Embryonic facial prominence (tissue), 1 donor: ENCODE data around the gene DDX55.

ENCODE experiments used
- DNase-seq: peaks from one replicate; pipeline ENCODE4 v3.0.0-alpha.2; 2016; ENCODE audit errors: extremely low spot score

DDX55 gene

DNA sequence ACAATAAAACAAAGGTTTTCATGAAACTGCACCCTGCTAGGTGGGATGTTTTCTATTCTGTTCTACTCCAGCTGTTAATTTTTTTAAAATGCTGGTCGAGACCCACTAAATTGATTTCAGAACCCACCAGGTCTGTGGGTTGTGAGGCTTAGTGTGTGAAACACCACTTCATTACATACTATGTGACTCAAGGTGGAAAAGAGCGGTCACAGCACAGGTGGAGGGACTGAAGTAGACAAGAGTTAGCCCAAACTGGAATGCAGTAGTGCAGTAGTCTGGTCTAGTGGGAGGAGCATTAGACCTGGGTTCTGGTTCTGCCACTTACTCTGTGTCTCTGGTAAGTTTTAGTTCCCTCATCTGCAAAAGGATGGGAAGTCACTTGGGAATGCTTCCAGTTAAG, 12.2 kb downstream of the DDX55 start:
- DNase-seq, result no peak

DNA sequence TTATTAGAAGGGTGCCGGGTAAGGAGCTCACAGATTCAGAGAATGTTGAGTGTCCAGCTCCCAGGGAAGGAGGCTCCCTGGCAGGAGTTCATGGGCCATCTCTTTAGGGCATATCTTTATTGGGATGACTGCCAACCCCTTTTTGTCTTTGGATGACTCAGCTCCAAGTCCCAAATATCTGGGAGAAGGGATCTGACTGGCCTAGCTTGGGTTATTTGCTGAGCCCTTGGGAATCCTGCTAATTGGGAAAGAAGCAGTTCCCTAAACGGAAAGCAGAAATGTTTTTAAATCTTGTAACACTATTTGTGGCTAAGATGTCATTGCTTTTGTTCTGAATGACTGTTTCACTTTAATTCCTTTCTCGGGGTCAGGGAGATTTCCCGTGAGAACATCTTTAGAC, 12.6 kb downstream of the DDX55 start:
- DNase-seq, result no peak

DNA sequence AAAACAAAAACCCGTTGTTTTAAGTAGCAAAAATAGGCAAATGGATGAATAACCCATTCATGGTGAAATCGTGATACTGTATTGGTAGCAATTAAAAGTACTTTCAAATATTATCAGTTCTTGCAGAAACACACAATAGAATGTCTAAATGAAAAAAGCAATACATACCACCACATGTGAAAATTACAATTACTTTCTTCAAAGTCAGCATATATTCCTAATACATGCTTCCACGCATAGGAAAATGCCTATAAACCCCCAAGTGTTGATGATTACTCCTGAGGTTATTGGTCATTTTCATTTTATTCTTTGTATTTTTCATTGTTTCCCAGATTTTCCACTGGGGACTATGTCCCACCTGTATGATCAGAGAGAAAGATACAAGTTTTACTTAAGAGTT, 15.2 kb downstream of the DDX55 start:
- DNase-seq, result no peak

DNA sequence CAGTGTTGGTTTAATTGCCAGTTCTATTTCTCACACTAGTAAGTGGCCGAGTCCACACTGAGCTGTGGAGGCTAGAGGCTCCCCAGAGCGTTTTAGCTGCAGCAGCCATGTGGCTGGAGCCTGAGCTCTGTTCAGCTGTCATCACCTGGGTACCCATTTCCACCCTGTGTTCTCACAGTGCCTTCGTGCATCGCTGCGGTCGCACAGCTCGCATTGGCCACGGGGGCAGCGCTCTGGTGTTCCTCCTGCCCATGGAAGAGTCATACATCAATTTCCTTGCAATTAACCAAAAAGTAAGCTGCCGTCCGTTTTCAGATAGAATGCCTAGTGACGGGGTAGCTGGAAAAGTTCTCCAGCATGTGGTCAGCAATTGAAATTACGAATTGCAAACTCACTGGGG, 15.7 kb downstream of the DDX55 start:
- no peak for DNase-seq

DNA sequence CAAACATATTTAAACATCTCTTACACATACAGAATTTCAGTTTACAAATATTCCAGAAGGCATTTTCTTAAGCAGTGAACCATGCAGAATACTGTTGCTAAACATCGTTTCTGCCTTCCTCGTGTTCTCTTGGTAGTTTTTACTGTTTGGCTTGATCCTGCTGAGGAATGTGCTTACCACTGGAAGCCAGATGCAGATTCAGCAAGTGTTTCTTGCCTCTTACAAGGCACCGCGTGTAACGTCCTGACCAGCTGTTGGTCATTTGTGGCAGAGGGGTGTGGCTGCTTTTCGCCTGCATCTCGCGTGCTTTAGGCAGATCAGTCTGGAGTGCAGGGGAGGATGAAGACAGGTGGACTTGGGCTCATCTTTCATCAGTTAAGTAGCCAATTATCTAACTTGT, 19.2 kb downstream of the DDX55 start:
- no peak for DNase-seq

DNA sequence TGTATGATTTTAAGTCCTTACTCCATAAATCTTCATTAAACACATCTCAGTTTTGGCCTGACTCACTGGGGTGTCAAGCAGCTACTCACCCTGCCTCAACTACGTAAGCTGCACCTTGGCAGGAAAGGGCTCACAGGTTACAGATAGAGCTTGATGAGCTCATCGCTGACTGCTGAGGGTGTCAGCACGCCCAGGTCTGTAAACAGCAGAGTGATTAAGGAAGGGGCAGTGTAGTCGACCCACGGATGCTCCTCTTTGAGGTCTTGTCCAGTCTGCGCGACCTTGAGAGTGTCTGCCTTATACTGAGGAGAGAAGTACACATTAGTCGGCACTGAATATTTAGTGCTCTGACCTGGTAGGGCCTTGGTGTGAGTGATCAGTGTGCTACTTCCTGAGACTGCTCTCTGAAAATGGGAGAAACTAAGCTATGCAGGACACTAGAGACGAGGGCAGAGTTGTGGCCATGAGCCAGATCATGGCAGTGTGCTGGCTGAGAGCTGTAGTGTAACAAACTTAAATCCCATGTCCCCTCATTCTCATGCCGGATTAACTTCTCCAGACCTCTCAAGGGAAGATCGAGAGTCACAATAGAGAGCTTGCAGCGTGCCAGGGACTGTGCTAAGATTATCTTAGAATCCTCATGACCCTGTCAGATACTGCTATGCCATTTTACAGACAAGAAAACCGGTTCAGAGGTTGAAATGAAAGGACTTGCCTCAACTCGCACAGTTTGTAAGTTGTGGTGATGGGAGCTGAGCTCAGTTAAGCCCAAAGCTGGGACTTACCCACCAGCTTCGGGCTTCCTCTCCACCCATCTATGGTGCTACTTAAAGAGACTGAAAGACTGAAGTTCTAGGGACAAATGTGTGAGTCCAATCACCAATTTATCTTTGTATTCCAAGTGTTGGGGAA, 20.0 kb downstream of the DDX55 start:
- DNase-seq, result no peak

DNA sequence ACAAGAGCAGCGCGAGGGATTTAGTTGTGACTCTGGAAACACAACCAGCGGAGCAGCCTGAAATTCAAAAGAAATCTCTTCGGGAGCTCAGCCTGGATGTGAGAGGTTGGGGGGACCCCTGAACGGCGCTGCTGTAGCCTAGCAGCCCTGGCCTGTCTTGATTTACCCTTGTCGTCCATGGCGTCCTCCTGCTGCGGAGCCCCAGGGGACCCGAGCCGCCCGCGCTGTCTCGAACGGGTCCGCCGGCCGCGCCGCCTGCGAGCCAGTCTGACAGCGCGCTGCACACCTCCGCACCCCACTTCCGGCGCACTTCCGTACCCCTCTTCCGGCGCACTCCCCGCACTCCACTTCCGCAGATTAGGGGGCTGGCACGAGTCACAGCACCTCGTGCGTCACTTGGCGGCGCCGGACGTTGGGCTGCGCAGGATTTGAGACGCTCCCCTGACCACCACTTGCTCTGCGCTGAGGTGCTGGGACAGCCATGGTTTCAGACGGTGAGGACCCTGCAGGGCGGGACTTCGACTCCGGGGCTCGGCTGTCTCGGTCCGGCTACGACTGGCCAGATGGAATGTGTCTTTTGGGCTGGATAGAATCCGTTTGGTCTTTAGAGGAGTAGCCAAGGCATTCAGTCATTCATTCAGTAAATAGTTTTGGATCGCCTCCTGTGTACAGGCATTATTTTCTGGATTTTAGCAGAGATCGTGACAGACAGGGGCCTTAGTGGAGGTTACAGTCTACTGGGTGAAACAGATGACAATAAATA, 31.7 kb downstream of the DDX55 start, which contains the start of the genes EIF2B1 and GTF2H3:
Gene EIF2B1 (minus strand): TSS at position 308 of the 763 bp plus-strand sequence. CDS start 129 bp downstream, at position 179.
Gene GTF2H3 (plus strand): TSS at position 451 of the 763 bp plus-strand sequence. CDS start 31 bp downstream, at position 482.
- peak; percentile 95 for DNase-seq

DNA sequence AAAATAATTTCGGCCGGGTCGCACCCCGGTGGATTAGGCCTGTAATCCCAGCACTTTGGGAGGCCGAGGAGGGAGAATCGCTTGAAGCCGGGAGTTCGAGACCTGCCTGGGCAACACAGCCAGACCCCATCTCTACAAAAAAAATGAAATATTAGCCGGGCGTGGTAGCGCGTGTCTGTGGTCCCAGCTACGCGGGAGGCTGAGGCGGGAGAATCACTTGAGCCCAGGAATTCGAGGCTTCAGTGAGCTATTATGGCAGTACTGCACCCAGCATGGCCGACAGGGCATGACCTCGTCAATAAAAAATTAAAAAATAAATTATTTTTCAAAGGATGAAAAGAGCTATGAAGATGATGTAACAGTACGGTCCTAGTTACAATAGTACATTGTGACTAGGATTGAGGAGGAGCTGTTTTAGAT, 32.3 kb downstream of the DDX55 start:
- no peak for DNase-seq

DNA sequence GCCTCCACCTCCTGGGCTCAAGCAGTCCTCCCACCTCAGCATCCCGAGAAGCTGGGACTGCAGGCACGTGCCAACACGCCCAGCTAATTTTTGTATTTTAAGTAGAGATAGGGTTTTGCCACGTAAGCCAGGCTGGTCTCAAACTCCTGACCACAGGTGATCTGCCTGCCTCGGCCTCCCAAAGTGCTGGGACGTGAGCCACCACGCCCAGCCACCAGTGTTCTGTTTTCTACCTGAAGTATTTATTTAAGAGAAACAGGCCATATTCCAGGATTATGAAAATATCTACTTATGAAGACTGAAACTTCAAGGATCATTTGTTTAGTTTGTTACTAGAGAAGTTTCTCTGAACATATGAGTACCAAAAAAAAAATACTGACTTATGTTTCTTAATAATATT, 42.0 kb downstream of the DDX55 start:
- no peak for DNase-seq

DNA sequence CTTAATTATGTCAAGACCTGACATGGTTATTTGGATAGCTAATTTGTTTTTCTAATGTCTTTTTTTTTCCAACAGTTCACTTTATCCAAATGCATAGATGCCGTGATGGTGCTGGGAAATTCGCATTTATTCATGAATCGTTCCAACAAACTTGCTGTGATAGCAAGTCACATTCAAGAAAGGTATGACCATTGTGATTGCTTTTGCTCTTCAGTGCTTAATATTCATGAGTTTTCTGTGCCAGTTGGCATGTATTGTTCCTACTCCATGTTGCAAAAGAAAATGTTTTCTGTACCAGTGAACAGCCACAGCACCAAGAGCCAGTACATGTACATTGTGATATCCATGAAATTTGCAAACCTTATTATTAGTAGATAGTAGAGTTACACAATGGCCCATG, 43.5 kb downstream of the DDX55 start:
- no peak for DNase-seq

DNA sequence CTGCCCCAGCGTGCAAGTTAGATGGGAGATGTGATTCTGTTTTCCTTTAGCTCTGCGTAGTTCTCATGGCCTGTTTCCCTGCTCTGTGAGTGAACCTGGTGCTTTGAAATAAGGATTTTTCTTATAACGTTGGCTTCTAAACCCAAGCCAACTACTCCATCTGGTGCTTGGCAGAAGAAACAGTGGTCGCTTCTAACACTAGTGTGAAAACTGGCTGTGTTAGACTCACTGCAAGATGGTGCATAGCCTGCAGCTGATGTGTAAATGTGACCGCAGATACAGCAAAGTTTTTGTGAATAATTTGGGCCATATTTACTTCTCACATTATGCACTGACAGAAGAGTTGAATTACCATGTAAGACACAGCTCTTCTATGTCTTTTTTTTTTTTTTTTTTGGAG, 44.0 kb downstream of the DDX55 start:
- no peak for DNase-seq

DNA sequence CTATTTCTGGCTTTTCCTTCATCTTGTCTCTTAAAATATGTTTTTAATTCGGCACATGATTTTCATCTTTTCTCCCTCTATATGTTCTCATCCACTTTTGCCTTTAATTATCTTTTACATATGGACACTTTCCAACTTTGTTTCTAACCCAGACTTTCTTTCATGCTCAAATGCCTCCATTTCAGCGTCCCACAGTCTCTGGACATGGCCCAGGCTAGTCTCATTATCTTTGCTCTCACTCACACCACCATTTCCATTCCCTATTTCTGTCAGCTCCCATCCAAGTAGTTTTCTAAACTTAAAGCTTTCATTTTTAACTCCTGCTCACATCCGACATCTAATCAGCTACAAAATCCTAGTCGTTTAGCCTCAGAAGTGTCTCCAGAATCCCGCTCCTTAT, 46.5 kb downstream of the DDX55 start:
- no peak for DNase-seq

DNA sequence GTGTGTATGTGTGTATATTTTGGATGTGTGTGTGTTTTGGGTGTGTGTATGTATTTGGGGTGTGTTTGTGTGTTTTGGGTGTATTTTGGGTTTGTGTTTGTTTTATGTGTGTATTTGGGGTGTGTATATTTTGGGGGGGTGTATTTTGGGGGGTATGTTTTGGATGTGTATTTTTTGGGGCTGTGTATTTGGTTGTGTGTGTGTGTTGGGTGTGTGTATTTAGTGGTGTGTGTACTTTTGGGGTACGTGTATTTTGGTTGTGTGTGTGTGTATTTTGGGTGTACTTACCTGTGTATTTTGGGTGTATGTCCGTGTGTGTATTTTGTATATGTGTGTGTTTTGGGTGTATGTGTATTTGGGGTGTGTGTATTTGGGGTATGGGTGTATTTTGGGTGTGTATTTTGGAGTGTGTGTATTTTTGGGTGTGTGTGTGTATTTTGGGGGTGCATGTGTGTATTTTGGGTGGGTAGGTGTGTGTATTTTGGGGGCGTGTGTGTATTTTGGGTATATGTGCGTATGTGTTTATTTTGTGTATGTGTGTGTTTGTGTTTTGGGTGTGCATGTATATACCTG, 52.3 kb downstream of the DDX55 start:
- no peak for DNase-seq

DNA sequence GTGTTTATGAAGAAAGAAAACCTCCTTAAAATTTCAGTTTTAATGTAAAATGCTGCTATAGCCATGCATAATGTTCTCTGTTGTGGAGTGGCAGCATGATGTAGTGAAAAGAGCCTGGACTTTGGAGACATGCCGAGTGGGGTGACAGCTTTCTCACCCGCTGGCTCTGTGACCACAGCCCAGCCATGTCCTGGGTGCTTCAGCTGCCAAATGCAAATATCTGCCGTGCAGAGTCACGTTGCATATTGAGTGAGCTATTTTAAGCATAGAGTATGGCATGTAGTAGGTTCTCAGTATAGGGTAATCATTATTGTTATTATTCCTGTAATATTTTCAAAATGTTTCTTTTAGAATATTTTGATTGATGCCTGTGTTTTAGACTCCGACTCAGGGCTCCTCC, 53.5 kb downstream of the DDX55 start:
- DNase-seq, result no peak

DNA sequence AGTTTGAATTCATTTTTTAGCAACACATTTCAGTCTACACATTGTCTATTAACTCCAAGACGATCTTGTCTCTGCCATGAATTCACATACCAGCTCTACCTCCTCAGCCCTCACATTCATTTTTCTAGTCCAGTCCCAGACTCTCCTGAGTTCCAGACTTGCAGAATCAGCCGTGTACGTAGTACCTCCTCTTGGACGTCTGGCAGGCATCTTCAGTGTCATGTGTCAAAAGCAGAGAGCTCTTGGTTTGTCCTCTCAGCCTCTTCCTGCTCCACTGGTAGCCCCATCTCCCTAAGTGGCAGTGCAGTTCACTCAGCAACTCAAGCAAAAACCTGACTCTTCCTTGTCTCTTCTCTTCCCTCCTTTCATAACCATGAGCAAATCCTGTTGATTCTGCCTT, 54.5 kb downstream of the DDX55 start:
- DNase-seq, result no peak

DNA sequence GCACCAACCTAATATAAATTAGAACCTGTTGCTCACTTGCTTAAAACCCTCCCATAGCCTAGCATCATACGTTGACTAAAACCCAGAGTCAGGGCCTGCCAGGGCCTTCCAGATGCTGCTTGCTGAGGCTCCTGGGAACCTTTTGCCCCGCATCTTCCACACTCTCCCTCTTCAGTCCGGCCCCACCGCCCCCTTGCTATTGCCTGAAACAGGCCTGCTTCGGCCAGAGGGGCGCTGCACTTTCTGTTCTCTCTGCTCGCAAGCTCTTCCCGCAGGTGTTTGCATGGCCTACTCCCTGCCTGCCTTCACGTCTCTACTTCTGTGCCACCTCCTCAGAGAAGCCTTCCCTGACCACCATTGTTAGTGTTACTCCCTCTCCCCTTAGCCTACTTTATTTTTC, 55.3 kb downstream of the DDX55 start:
- no peak for DNase-seq

DNA sequence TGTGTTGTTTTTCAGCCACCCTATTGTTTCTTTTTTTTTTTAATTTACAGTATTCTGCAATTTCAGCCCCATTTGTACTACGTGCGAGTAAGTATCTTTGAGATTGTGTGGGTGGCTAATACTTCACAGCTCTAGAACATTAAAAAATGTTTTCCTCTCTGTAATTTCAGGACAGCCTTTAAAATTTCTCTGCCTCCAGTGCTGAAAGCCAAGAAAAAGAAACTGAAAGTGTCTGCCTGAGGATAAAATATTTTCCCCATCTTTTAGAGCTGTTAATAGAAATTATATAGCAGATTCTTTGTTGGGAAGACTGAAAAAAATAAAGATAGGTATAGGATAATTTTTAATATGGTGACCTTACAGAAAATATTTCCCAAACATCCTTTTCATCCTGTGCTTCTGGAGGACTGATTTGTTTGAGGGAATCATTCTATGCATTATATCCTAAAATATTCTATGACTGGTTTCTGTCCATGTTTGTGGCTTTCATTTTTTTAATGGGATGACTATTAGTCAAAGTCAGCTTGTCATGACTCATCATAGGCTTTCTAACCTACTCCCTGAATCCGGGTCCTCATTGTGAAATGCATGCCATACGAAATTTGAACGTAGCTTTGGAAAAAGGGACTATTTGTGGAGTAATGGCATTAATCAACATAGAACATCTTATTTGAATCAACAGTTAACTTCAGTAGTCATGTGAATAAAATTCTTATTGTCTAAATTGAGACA, 58.3 kb downstream of the DDX55 start:
- no peak for DNase-seq

DNA sequence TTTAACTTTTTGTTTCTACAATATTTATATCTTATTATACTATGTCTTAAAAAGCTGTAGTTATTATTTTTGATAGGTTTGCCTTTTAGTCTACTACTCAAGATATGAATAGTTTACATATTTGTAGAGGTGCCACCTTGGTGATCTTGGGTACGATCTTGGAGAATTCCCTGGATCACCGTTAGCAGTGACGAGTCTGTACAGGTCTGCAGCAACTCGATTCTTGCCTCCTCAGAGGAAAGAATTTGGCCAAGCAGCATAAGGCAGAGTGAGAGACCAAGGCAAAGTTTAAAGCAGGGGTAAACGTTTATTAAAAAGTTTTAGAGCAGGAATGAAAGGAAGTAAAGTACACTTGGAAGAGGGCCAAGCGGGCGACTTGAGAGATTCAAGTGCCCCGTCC, 65.9 kb downstream of the DDX55 start:
- DNase-seq, result no peak
